Kidney epithelial cell (primary cell): ENCODE results near the gene PKNOX2. TPM values are rescaled to one million over a fixed set of nuclear protein-coding genes. Genes with fewer than 3 reads are reported as not detected.

Experiments used
- DNase-seq: peaks from one replicate; pipeline ENCODE4 v3.0.0-alpha.2; 2010; ENCODE audit warnings: low read depth
- H3K27me3 ChIP-seq: 2 replicates; pipeline ENCODE4 v1.6.0; 2011; ENCODE audit warnings: low read length; ENCODE audit not compliant: control insufficient read depth, insufficient read depth
- H3K36me3 ChIP-seq: 2 replicates; pipeline ENCODE4 v1.5.1; 2011; ENCODE audit warnings: low read length; ENCODE audit not compliant: control insufficient read depth, insufficient read depth
- H3K4me3 ChIP-seq: 2 replicates; pipeline ENCODE4 v1.5.1; 2011; ENCODE audit warnings: low read depth, mild to moderate bottlenecking, control low read depth, low read length
- CTCF ChIP-seq: IDR thresholded peaks from 2 replicates; pipeline ENCODE4 v1.5.1; 2011; ENCODE audit warnings: mild to moderate bottlenecking, moderate library complexity, low read length, control low read depth, inconsistent platforms; ENCODE audit not compliant: insufficient read depth, poor library complexity, severe bottlenecking
- total RNA-seq: library from RNA; depleted of rRNA; stranded (reverse); fragments of >200 nt; gene quantifications from 2 replicates; pipeline ENCODE4 v1.2.3, GENCODE V29; 2015

The PKNOX2 gene
- total RNA-seq, 1 donor from 2014 or later: 0.42 TPM

- H3K36me3 ChIP-seq: no peaks in the 10 kb centered on the region
- H3K27me3 ChIP-seq: peaks cover 2% of the 10 kb centered on the region
- DNase-seq: no peak
- no peak for TF ChIP-seq CTCF
- no peak overlapping the region for H3K4me3 ChIP-seq
Observed at GRCh38 chr11:125332821-125333220, 168.3 kb downstream of the PKNOX2 start.

GRCh38 chr11:125333354-125334073 lies 169.0 kb downstream of the PKNOX2 start:
- no peak for DNase-seq
- H3K4me3 ChIP-seq: no peak overlapping the region
- no peaks in the 10 kb centered on the region for H3K36me3 ChIP-seq
- no peak for TF ChIP-seq CTCF
- peaks cover 2% of the 10 kb centered on the region for H3K27me3 ChIP-seq

- no peak for TF ChIP-seq CTCF
- Histone ChIP-seq H3K36me3 (no peaks in the 10 kb centered on the region), H3K4me3 (no peak overlapping the region), H3K27me3 (peaks cover 2% of the 10 kb centered on the region)
- no peak for DNase-seq
Observed at GRCh38 chr11:125335106-125335505, 170.6 kb downstream of the PKNOX2 start.

- Histone ChIP-seq H3K4me3 (no peak overlapping the region), H3K36me3 (no peaks in the 10 kb centered on the region), H3K27me3 (peaks cover 2% of the 10 kb centered on the region)
- no peak for TF ChIP-seq CTCF
- no peak for DNase-seq
Observed at GRCh38 chr11:125337836-125338834, 173.6 kb downstream of the PKNOX2 start.

GRCh38 chr11:125338886-125339811 lies 174.6 kb downstream of the PKNOX2 start:
- TF ChIP-seq CTCF: no peak
- no peak for DNase-seq
- H3K27me3 ChIP-seq: peaks cover 2% of the 10 kb centered on the region

More at GRCh38 chr11:125338886-125339811, 174.6 kb downstream of the PKNOX2 start:
- Histone ChIP-seq H3K4me3 (no peak overlapping the region), H3K36me3 (no peaks in the 10 kb centered on the region)
